Measurements from ENCODE around the gene WNT6. TPM values are rescaled to one million over a fixed set of nuclear protein-coding genes. Genes with fewer than 3 reads are reported as not detected.

Gene WNT6
- total and polyA plus RNA-seq, 10 of the 15 experiments (the other 5 are each of a cell fraction or from before 2014, with no cell fraction given) = 0.11 to 0.44 (median 0.22) TPM; not detected in 5

GRCh38 chr2:218858671-218859555 is 692 bp upstream of the WNT6 start:
- TF ChIP-seq BRCA1 (IDR thresholded peaks at IDR 0.05; ENCODE audit: low read depth, low read length) (no peak), RFX5 (IDR thresholded peaks at IDR 0.05; ENCODE audit: low read depth, low read length) (no peak), SUZ12 (IDR thresholded peaks at IDR 0.05; ENCODE audit: unreplicated experiment) (peak; percentile 63)
- TF ChIP-seq, protein P1, sequence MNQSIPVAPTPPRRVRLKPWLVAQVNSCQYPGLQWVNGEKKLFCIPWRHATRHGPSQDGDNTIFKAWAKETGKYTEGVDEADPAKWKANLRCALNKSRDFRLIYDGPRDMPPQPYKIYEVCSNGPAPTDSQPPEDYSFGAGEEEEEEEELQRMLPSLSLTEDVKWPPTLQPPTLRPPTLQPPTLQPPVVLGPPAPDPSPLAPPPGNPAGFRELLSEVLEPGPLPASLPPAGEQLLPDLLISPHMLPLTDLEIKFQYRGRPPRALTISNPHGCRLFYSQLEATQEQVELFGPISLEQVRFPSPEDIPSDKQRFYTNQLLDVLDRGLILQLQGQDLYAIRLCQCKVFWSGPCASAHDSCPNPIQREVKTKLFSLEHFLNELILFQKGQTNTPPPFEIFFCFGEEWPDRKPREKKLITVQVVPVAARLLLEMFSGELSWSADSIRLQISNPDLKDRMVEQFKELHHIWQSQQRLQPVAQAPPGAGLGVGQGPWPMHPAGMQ (IDR thresholded peaks at IDR 0.05; ENCODE audit: borderline replicate concordance) = no peak
- Histone ChIP-seq H3K27me3 (replicated peaks in 1 of 2; ENCODE audit: control insufficient read depth in 2 of 2, insufficient read depth in 2 of 2, low read length in 1 of 2) (peaks cover 22 to 30% of the 10 kb centered on the region in 2 experiments), H3K27ac (ENCODE audit: control insufficient read depth, insufficient read depth) (no peak overlapping the region), H3K4me1 (ENCODE audit: control insufficient read depth, insufficient read depth, low read length) (no peaks in the 10 kb centered on the region), H3K4me3 (no peak overlapping the region), H2AFZ (ENCODE audit: control insufficient read depth, low read depth, low read length) (no peak overlapping the region), H3K36me3 (ENCODE audit: control insufficient read depth in 2 of 2, insufficient read depth in 2 of 2, low read length in 1 of 2) (no peaks in the 10 kb centered on the region), H3K79me2 (ENCODE audit: control insufficient read depth, insufficient read depth, low read length) (no peaks in the 10 kb centered on the region), H3K4me2 (ENCODE audit: control insufficient read depth, insufficient read depth) (0 out of 2 replicates have a peak overlapping the region, but pooled peaks have one; percentile 3), H4K20me1 (ENCODE audit: control insufficient read depth, insufficient read depth) (no peaks in the 10 kb centered on the region), H3K9me3 (replicated peaks; ENCODE audit: control insufficient read depth, insufficient read depth, low read length) (no peaks in the 10 kb centered on the region), H3K9ac (ENCODE audit: control insufficient read depth, insufficient read depth, low read length) (no peak overlapping the region)
- DNase-seq (ENCODE audit: low read depth, low spot score) (no peak), ATAC-seq (no peak), FAIRE-seq (no peak)
- ChIA-PET POLR2A (no interaction called here), RAD21 (ENCODE audit: unreplicated experiment) (no interaction called here), CTCF (interaction anchor here (0.7 to 1.8 kb wide), 3 partner anchors 18 to 133 kb away, joined by 3 to 6 read pairs (median 4); no protein-coding TSS in a partner anchor), SMC1A (ENCODE audit: uncharacterized antibody, unreplicated experiment) (interaction anchor here (1.6 kb wide), 1 partner anchor 40 kb away, joined by 3 read pairs; no protein-coding TSS in a partner anchor)
- in situ Hi-C loops (cut with MboI) = no loop called here
- 13% methylated on average over 39 of the region's 51 CpGs for WGBS (ENCODE audit: insufficient coverage, insufficient replicate concordance, low lambda C conversion rate, missing lambda C conversion rate)
- BruUV-seq (replicated peaks) = no TSS peak
- intact Hi-C loops (cut with micrococcal nuclease; ENCODE audit: unreplicated experiment) = no loop called here
